ENCODE data around the gene C22orf31. TPM values are rescaled to one million over a fixed set of nuclear protein-coding genes. Genes with fewer than 3 reads are reported as not detected.
A peak's percentile ranks its signal among the peaks of the same experiment; 100 is the strongest.
"Not testable (repeated sequence)": the region's sequence is repeated elsewhere in the genome, so short reads cannot be mapped to it uniquely, and the experiment has no call there.

The C22orf31 gene
- polyA plus RNA-seq (ENCODE audit: insufficient read length in 3 of 3), result 1 to 10 TPM in 2 of 3 donors, under 1 TPM in 1; 0.95 to 1.6 (median 1.3) TPM

- no peak for DNase-seq (ENCODE audit: low read depth in 3 of 3, low spot score in 2 of 3)
These were observed at the start of gene C22orf31 for GRCh38 chr22:29061773-29062172. TSS of gene C22orf31 (minus strand) at chr22:29061831. CDS start at chr22:29061792, 39 bp downstream.

GRCh38 chr22:29110946-29111345, 49.3 kb upstream of the C22orf31 start:
- DNase-seq (ENCODE audit: low read depth in 3 of 3, low spot score in 2 of 3), result no peak

- DNase-seq (ENCODE audit: low read depth in 3 of 3, low spot score in 2 of 3), result peak in 2 of 3 donors; percentile 47 to 59
These were observed 48.2 kb upstream of the C22orf31 start for GRCh38 chr22:29109822-29110221.

- DNase-seq (ENCODE audit: low read depth in 3 of 3, low spot score in 2 of 3), result no peak
These were observed 46.5 kb upstream of the C22orf31 start for GRCh38 chr22:29108137-29108536.

GRCh38 chr22:29106839-29107238, 45.2 kb upstream of the C22orf31 start:
- no peak for DNase-seq (ENCODE audit: low read depth in 3 of 3, low spot score in 2 of 3)

- DNase-seq (ENCODE audit: low read depth in 3 of 3, low spot score in 2 of 3), result no peak
These were observed 43.8 kb upstream of the C22orf31 start for GRCh38 chr22:29105468-29105867.

- DNase-seq (ENCODE audit: low read depth in 3 of 3, low spot score in 2 of 3), result no peak
These were observed 41.5 kb upstream of the C22orf31 start for GRCh38 chr22:29103121-29103520.

GRCh38 chr22:29102300-29102699, 40.7 kb upstream of the C22orf31 start:
- DNase-seq (ENCODE audit: low read depth in 3 of 3, low spot score in 2 of 3), result no peak

- no peak for DNase-seq (ENCODE audit: low read depth in 3 of 3, low spot score in 2 of 3)
These were observed 36.7 kb upstream of the C22orf31 start for GRCh38 chr22:29098296-29098695.

- DNase-seq (ENCODE audit: low read depth in 3 of 3, low spot score in 2 of 3), result peak in 1 of 3 donors; percentile 54
These were observed 35.4 kb upstream of the C22orf31 start for GRCh38 chr22:29096736-29097669.

GRCh38 chr22:29095459-29095858, 33.8 kb upstream of the C22orf31 start:
- DNase-seq (ENCODE audit: low read depth in 3 of 3, low spot score in 2 of 3), result no peak

- peak in 1 of 3 donors; percentile 47 for DNase-seq (ENCODE audit: low read depth in 3 of 3, low spot score in 2 of 3)
These were observed 32.1 kb upstream of the C22orf31 start for GRCh38 chr22:29093501-29094300.

GRCh38 chr22:29093030-29093429, 31.4 kb upstream of the C22orf31 start:
- no peak for DNase-seq (ENCODE audit: low read depth in 3 of 3, low spot score in 2 of 3)

GRCh38 chr22:29092243-29092642, 30.6 kb upstream of the C22orf31 start:
- no peak for DNase-seq (ENCODE audit: low read depth in 3 of 3, low spot score in 2 of 3)

GRCh38 chr22:29090039-29090438, 28.4 kb upstream of the C22orf31 start:
- DNase-seq (ENCODE audit: low read depth in 3 of 3, low spot score in 2 of 3), result no peak

GRCh38 chr22:29089507-29089906, 27.9 kb upstream of the C22orf31 start:
- DNase-seq (ENCODE audit: low read depth in 3 of 3, low spot score in 2 of 3), result no peak

- no peak for DNase-seq (ENCODE audit: low read depth in 3 of 3, low spot score in 2 of 3)
These were observed 27.2 kb upstream of the C22orf31 start for GRCh38 chr22:29088809-29089208.

GRCh38 chr22:29087012-29087411, 25.4 kb upstream of the C22orf31 start:
- DNase-seq (ENCODE audit: low read depth in 3 of 3, low spot score in 2 of 3), result no peak

- no peak for DNase-seq (ENCODE audit: low read depth in 3 of 3, low spot score in 2 of 3)
These were observed 22.4 kb upstream of the C22orf31 start for GRCh38 chr22:29083933-29084591.

- not testable (repeated sequence) for DNase-seq (ENCODE audit: low read depth in 3 of 3, low spot score in 2 of 3)
These were observed 21.9 kb upstream of the C22orf31 start for GRCh38 chr22:29083576-29083932.
